ENCODE measurements around the gene SMARCC1.

- TF ChIP-seq CTCF (IDR thresholded peaks at IDR 0.05) (no peak), POLR2A (IDR thresholded peaks at IDR 0.05) (no peak)
Measured at GRCh38 chr3:47647550-47647949, 134.1 kb downstream of the SMARCC1 start.
